Heart left ventricle (tissue), 13 donors: ENCODE measurements around the gene CYREN.

Experiments
- CTCF ChIP-seq, 12 donors: fragments of 200-600 bp; sonication (generic) in 4 of 12; IDR thresholded peaks; one replicate each; pipeline versions ENCODE4 v1.5.0 to v1.8.0; 2018 to 2022; ENCODE audit warnings: antibody characterized with exemption in 12 of 12, mild to moderate bottlenecking in 5 of 12
- POLR2A ChIP-seq, 2 donors: fragments of 450-650 bp; IDR thresholded peaks; one replicate each; pipeline ENCODE4 v1.6.1; 2017; ENCODE audit warnings: antibody characterized with exemption in 2 of 2, mild to moderate bottlenecking in 2 of 2, moderate library complexity in 2 of 2
- donor health status: ischemic (EF 13 %, LVEDD 7.1; RV severe dilation, severe dysfunction).
- donor health status: DM: no; HTN: yes; CAD: no.
- donor health status: DM: no; HTN: no; CAD: no.
- donor health status: ischemic (EF 25% LVEDD 6.9; RV normal size, moderate dysfunction).
- donor health status: ischemic (EF 25% LVEDD 5.7; RV mildly dilated, moderate dysfunction).
- donor health status: ischemic (EF 35%, LVEDD 5.7; RV mildly dilated, moderate dysfunction).
- donor health status: nonischemic (EF 11% LVEDD 7.7; RV severe dilation, severe dysfunction).
- donor health status: DM: yes; HTN: yes; CAD: no.
- donor health status: PGD.
- donor health status: ischemic (EF 29% LVEDD 5.4; RV normal size, mild dysfunction).
- donor health status: nonischemic (EF 23%, LVEDD 6.1; RV moderate dilation, normal function).

- TF ChIP-seq CTCF (IDR thresholded peaks at IDR 0.05) = no peak
- TF ChIP-seq POLR2A (IDR thresholded peaks at IDR 0.05) = no peak
Observed at GRCh38 chr7:135165862-135166261, 4.6 kb downstream of the CYREN start.
